Fibroblast of villous mesenchyme (primary cell): ENCODE results near the gene EXOC7. TPM values are rescaled to one million over a fixed set of nuclear protein-coding genes. Genes with fewer than 3 reads are reported as not detected.

Source experiments
- DNase-seq: peaks from one replicate; pipeline ENCODE4 v3.0.0-alpha.2; 2010; ENCODE audit warnings: low read depth
- H3K4me3 ChIP-seq: 2 replicates; pipeline ENCODE4 v1.5.1; 2011; ENCODE audit warnings: low read depth, mild to moderate bottlenecking, low read length
- CTCF ChIP-seq: IDR thresholded peaks from 2 replicates; pipeline ENCODE4 v1.5.1; 2012; ENCODE audit warnings: low read depth, mild to moderate bottlenecking, low read length; ENCODE audit not compliant: insufficient read depth
- total RNA-seq: library from RNA; depleted of rRNA; stranded (reverse); fragments of >200 nt; gene quantifications from 2 replicates; pipeline ENCODE4 v1.2.3, GENCODE V29; 2012

The EXOC7 gene
- total RNA-seq, 1 donor, result 98.4 TPM

- peak; percentile 84 for DNase-seq
- H3K4me3 ChIP-seq, result peak within 1 kb of the TSS; percentile 67
- TF ChIP-seq CTCF, result no peak
These were observed 37.8 kb upstream of the EXOC7 start, which contains the start of gene FOXJ1 for GRCh38 chr17:76141212-76142038. Gene FOXJ1, minus strand, starts transcription at chr17:76141245. Its CDS starts 850 bp downstream, at chr17:76140395.

GRCh38 chr17:76140661-76141211 is 37.1 kb upstream of the EXOC7 start:
- peak overlapping the region; percentile 67 for H3K4me3 ChIP-seq
- no peak for DNase-seq
- TF ChIP-seq CTCF, result no peak

GRCh38 chr17:76139801-76140660 is 36.4 kb upstream of the EXOC7 start:
- TF ChIP-seq CTCF, result no peak
- DNase-seq, result no peak
- H3K4me3 ChIP-seq, result no peak overlapping the region

GRCh38 chr17:76138896-76139752 is 35.5 kb upstream of the EXOC7 start:
- no peak overlapping the region for H3K4me3 ChIP-seq
- DNase-seq, result no peak
- TF ChIP-seq CTCF, result no peak

- TF ChIP-seq CTCF, result no peak
These were observed 34.8 kb upstream of the EXOC7 start for GRCh38 chr17:76138234-76138895.

More at GRCh38 chr17:76138234-76138895, 34.8 kb upstream of the EXOC7 start:
- no peak for DNase-seq
- no peak overlapping the region for H3K4me3 ChIP-seq
